ENCODE data around the gene C2orf76.

Gene C2orf76

DNA sequence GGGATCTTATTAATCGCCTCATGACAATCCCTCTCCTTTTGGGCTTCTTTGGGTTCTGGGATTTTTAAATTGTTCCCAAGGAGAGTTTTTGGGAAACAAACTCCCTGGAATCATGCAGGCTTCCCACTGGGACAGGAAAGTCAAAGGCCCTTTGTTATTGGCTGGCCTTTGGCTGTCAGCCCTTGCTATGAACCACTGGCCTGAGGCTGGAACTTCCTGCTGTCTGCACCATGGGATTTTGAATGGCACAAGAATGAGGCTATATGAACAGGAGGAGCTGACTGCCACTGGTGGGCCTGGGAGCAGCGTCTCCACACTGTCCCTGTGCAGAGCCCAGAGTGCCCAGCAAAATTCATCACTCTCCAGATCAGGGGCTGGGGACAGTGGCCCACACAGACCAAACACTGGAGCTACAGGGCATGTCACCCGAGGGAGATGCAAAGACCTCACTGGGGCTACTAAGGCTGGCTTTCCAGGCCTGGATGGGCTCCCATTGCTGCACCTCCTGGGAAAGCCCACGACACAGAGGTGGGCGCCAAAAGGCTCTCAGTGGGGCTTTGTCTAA, 107.3 kb downstream of the C2orf76 start:
- Histone ChIP-seq H3K27ac (no peak overlapping the region), H3K36me3 (ENCODE audit: insufficient read depth, low read length) (no peaks in the 10 kb centered on the region), H3K9ac (ENCODE audit: insufficient read length) (no peak overlapping the region), H3K9me3 (ENCODE audit: low read depth, low read length) (no peaks in the 10 kb centered on the region), H3K4me3 (no peak overlapping the region)
- DNase-seq (ENCODE audit: low read depth, low spot score): no peak
- TF ChIP-seq FOXP2 (optimal IDR thresholded peaks at IDR 0.05; ENCODE audit: control extremely low read depth, extremely low read length, insufficient read depth) (no peak), POLR2AphosphoS5 (IDR thresholded peaks at IDR 0.05; ENCODE audit: borderline replicate concordance, low read depth, low read length) (no peak), EZH2 (IDR thresholded peaks at IDR 0.05) (no peak)

DNA sequence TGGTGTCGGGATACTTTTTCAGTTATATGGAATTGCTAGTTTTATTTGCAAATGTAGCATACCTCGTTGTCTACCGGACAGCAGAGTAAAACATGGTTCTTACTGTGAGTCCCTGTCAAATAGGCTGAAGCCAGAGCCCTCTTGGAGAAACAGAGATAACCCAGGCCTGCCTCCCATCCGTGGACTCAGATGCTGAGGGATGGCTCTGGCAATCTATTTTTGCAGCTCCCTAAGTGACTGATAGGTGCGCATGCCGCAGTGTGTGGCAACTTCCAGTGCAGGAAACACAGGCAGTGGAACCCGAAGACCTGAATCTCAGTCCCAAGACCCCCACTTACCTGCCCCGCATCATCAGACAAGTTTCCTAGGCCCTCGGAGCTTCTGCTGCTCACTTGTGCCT, 109.4 kb downstream of the C2orf76 start:
- no peak for TF ChIP-seq EZH2 (IDR thresholded peaks at IDR 0.05)
- TF ChIP-seq FOXP2 (optimal IDR thresholded peaks at IDR 0.05; ENCODE audit: control extremely low read depth, extremely low read length, insufficient read depth): no peak
- TF ChIP-seq POLR2AphosphoS5 (IDR thresholded peaks at IDR 0.05; ENCODE audit: borderline replicate concordance, low read depth, low read length): no peak
- no peak for DNase-seq (ENCODE audit: low read depth, low spot score)
- Histone ChIP-seq H3K9me3 (ENCODE audit: low read depth, low read length) (no peaks in the 10 kb centered on the region), H3K36me3 (ENCODE audit: insufficient read depth, low read length) (no peaks in the 10 kb centered on the region), H3K9ac (ENCODE audit: insufficient read length) (no peak overlapping the region), H3K27ac (no peak overlapping the region), H3K4me3 (no peak overlapping the region)

DNA sequence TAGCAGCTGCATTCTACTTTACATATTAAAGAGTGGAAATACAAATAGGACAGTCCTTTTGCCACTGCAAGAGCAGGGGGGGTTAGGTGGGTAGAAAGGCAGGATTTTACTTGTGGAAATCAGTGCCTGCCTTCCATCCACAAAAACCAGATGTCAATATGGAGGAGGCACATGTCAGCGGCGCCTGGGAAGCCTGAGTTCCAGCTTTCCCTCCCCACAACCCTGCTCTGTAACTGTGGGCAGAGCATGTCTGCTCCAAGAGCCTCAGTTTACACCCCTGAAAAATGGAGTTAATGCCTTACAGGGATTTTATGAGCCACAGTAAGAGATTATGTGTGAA, 110.1 kb downstream of the C2orf76 start:
- Histone ChIP-seq H3K36me3 (ENCODE audit: insufficient read depth, low read length) (no peaks in the 10 kb centered on the region), H3K27ac (no peak overlapping the region), H3K9ac (ENCODE audit: insufficient read length) (no peak overlapping the region), H3K9me3 (ENCODE audit: low read depth, low read length) (no peaks in the 10 kb centered on the region), H3K4me3 (no peak overlapping the region)
- DNase-seq (ENCODE audit: low read depth, low spot score): no peak
- TF ChIP-seq EZH2 (IDR thresholded peaks at IDR 0.05) (no peak), FOXP2 (optimal IDR thresholded peaks at IDR 0.05; ENCODE audit: control extremely low read depth, extremely low read length, insufficient read depth) (no peak), POLR2AphosphoS5 (IDR thresholded peaks at IDR 0.05; ENCODE audit: borderline replicate concordance, low read depth, low read length) (no peak)

DNA sequence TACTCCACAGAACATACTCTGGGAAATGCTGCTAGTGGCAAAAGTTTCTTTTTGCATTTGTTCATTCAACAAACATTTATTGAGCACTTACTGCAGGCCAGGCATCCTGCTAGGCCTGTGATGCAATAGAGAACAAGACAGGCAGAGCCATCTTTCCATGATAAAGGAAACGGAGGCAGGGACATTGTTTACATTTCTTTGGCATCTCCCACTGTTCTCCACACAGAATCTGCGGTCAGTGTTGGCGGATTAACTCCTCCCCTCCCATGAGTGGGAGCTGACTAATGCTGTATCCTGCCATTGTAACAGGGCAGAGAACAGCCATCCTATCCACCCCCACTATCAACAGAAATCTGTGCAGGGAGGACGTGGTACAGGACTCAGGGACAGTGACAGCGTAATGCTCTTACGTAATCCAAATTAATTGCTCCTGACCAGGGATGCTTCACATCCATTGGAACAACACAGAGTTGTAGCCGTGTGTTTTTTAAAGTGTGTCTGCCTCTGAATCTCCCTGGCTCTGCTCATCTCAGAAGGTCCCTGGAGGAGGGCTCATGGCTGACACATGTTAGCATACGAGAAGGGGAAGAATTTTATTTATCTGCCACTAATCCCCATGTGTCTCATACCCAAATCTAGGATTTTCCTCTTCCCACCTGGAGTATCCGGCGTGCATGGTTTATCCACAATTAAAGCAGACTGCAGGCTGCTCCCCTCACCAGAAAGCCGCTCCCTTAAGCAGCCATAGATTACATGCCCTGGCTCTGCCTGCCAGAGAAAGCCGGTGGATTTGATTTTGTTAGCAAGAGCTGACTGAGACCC, 110.7 kb downstream of the C2orf76 start:
- H3K9me3 ChIP-seq (ENCODE audit: low read depth, low read length): no peaks in the 10 kb centered on the region
- H3K27ac ChIP-seq: no peak overlapping the region
- no peaks in the 10 kb centered on the region for H3K36me3 ChIP-seq (ENCODE audit: insufficient read depth, low read length)
- no peak overlapping the region for H3K9ac ChIP-seq (ENCODE audit: insufficient read length)
- TF ChIP-seq POLR2AphosphoS5 (IDR thresholded peaks at IDR 0.05; ENCODE audit: borderline replicate concordance, low read depth, low read length) (no peak), EZH2 (IDR thresholded peaks at IDR 0.05) (no peak), FOXP2 (optimal IDR thresholded peaks at IDR 0.05; ENCODE audit: control extremely low read depth, extremely low read length, insufficient read depth) (no peak)
- DNase-seq (ENCODE audit: low read depth, low spot score): no peak
- no peak overlapping the region for H3K4me3 ChIP-seq

DNA sequence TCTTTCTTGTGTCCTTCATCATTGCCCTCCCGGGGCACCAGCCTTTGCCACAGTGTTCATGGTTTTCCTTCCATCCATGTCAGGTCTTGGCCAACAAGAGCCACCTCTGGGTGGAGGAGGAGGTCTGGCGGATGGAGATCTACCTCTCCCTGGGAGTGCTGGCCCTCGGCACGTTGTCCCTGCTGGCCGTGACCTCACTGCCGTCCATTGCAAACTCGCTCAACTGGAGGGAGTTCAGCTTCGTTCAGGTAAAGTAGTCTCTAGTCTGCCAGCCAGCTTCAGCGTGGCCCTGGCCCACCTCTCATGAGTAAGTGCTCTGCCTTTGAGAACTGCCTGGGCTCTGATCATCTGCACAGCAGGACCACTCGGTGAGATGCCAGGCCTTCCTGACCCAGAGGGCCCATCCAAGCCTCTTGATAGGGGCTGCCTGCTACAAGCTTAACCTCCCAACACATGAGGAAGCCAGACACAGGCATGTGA, 112.0 kb downstream of the C2orf76 start:
- no peaks in the 10 kb centered on the region for H3K36me3 ChIP-seq (ENCODE audit: insufficient read depth, low read length)
- DNase-seq (ENCODE audit: low read depth, low spot score): no peak

DNA sequence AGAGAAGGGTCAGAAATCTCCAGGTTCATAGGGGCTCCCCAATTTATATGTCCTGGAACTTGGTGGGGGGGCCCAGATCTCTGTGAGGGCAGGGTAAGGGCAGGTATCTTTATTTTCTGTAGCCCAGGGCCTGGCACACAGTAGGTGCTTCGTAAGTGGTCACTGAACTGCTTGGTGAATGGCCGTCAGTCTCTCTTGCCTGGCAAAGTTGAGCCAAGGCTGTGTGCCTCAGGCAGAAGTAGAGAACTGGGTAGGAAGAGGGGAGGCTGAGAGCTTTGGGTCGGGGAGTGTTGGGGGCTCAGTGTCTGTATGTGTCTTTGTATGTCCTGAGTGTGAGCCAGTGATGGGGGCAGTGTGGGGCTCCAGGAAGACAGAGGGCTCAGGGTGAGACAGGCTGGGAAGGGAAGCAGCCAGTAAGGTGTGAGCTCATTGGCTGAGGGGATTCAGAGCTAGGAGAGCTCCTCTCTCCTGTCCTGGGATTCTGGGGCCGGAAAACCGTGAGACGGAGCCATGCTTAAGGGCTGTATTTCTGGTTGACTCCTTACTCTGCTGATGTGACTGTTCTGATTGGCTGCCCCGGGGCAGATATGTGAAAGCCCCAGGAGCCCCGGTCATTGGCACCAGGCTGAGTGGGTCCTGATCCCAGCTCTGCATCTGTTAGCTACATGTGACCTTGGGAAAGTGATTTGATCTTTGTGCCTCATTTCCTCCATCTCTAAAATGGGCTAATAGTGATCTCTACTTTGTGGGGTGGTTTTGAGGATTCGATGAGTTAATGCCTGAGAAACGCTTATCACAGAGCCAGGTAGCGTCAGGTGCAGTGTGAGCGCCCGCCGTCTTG, 112.7 kb downstream of the C2orf76 start:
- Histone ChIP-seq H3K36me3 (ENCODE audit: insufficient read depth, low read length) (no peaks in the 10 kb centered on the region), H3K9ac (ENCODE audit: insufficient read length) (no peak overlapping the region), H3K27ac (no peak overlapping the region), H3K4me3 (no peak overlapping the region), H3K9me3 (ENCODE audit: low read depth, low read length) (no peaks in the 10 kb centered on the region)
- DNase-seq (ENCODE audit: low read depth, low spot score): no peak
- TF ChIP-seq FOXP2 (optimal IDR thresholded peaks at IDR 0.05; ENCODE audit: control extremely low read depth, extremely low read length, insufficient read depth): no peak
- no peak for TF ChIP-seq EZH2 (IDR thresholded peaks at IDR 0.05)
- TF ChIP-seq POLR2AphosphoS5 (IDR thresholded peaks at IDR 0.05; ENCODE audit: borderline replicate concordance, low read depth, low read length): no peak

More for the DNA sequence above, 112.0 kb downstream of the C2orf76 start:
- TF ChIP-seq EZH2 (IDR thresholded peaks at IDR 0.05): no peak
- Histone ChIP-seq H3K4me3 (no peak overlapping the region), H3K9ac (ENCODE audit: insufficient read length) (no peak overlapping the region), H3K9me3 (ENCODE audit: low read depth, low read length) (no peaks in the 10 kb centered on the region), H3K27ac (no peak overlapping the region)

DNA sequence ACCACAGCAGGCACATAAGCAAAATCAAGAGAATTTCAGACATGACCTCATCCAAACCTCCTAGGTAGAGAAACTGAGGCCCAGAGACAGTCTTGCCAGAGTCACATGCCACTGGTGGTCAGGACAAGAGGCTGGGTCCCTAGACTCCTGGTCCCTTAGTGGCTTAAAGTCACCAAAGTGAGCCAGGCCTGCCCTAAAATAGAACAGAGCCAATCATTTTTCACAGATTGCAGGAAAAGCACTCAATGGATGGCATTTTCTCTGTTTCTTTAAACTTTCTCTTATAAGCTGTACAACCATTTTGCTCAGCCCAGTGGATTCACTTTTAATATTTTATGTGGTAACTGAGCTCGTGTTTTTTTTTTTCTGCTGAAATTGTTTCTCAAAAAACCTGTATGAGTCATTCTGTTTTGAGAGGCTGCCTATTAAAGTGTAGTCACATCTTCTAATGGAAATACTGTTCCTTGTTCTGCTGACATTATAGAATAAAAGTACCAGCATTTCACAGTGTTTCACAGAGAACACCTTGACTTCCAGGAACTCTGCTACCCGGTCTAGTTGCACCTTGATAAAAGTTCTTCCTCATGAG, 113.4 kb downstream of the C2orf76 start:
- Histone ChIP-seq H3K9ac (ENCODE audit: insufficient read length) (no peak overlapping the region), H3K4me3 (no peak overlapping the region), H3K27ac (no peak overlapping the region), H3K36me3 (ENCODE audit: insufficient read depth, low read length) (no peaks in the 10 kb centered on the region), H3K9me3 (ENCODE audit: low read depth, low read length) (no peaks in the 10 kb centered on the region)
- TF ChIP-seq FOXP2 (optimal IDR thresholded peaks at IDR 0.05; ENCODE audit: control extremely low read depth, extremely low read length, insufficient read depth) (no peak), EZH2 (IDR thresholded peaks at IDR 0.05) (no peak), POLR2AphosphoS5 (IDR thresholded peaks at IDR 0.05; ENCODE audit: borderline replicate concordance, low read depth, low read length) (no peak)
- DNase-seq (ENCODE audit: low read depth, low spot score): no peak
